NB4 (cell line): ENCODE measurements around the gene MMRN2.
"Not testable (repeated sequence)": the region's sequence is repeated elsewhere in the genome, so short reads cannot be mapped to it uniquely, and the experiment has no call there.

Experiments used
- DNase-seq: peaks from one replicate; pipeline ENCODE4 v3.0.0; 2010; ENCODE audit warnings: low read depth
- H3K4me3 ChIP-seq: one replicate; pipeline ENCODE4 v1.5.1; 2011; ENCODE audit warnings: mild to moderate bottlenecking, low read depth, low read length, moderate library complexity
- CTCF ChIP-seq: IDR thresholded peaks from one replicate; pipeline ENCODE4 v1.5.1; 2012; ENCODE audit warnings: low read depth, low read length
- MAX ChIP-seq: IDR thresholded peaks from 2 replicates; pipeline ENCODE4 v1.6.1; 2011; ENCODE audit warnings: low read depth, low read length
- MYC ChIP-seq: IDR thresholded peaks from 2 replicates; pipeline ENCODE4 v1.6.1; 2011; ENCODE audit warnings: low read depth, low read length
- POLR2A ChIP-seq: IDR thresholded peaks from 2 replicates; pipeline ENCODE4 v1.6.1; 2011; ENCODE audit warnings: mild to moderate bottlenecking; ENCODE audit not compliant: insufficient read length; ENCODE audit errors: extremely low read depth

Gene MMRN2

GRCh38 chr10:86943316-86944030, 13.9 kb downstream of the MMRN2 start:
- H3K4me3 ChIP-seq, result no peak overlapping the region
- DNase-seq, result no peak
- TF ChIP-seq MAX (no peak), MYC (no peak), POLR2A (no peak), CTCF (no peak)

- no peak for DNase-seq
- TF ChIP-seq MAX (no peak), CTCF (no peak)
- no peak overlapping the region for H3K4me3 ChIP-seq
Observed at GRCh38 chr10:86942441-86943315, 14.7 kb downstream of the MMRN2 start.

- TF ChIP-seq CTCF (no peak), POLR2A (no peak), MYC (no peak), MAX (no peak)
- no peak for DNase-seq
- H3K4me3 ChIP-seq, result no peak overlapping the region
Observed at GRCh38 chr10:86941991-86942421, 15.4 kb downstream of the MMRN2 start.

- TF ChIP-seq MYC, result no peak
- no peak for TF ChIP-seq MAX
- TF ChIP-seq CTCF, result no peak
- TF ChIP-seq POLR2A, result no peak
- no peak overlapping the region for H3K4me3 ChIP-seq
- no peak for DNase-seq
Observed at GRCh38 chr10:86941426-86941825, 16.0 kb downstream of the MMRN2 start.

- H3K4me3 ChIP-seq, result no peak overlapping the region
- DNase-seq, result no peak
- TF ChIP-seq POLR2A (no peak), CTCF (no peak), MYC (no peak), MAX (no peak)
Observed at GRCh38 chr10:86940677-86941076, 16.7 kb downstream of the MMRN2 start.

- H3K4me3 ChIP-seq, DNase-seq: not testable (repeated sequence)
Observed at GRCh38 chr10:86940076-86940475, 17.3 kb downstream of the MMRN2 start.
